ENCODE measurements around the gene KASH5.
A peak's percentile ranks its signal among the peaks of the same experiment; 100 is the strongest.

KASH5 gene

DNA sequence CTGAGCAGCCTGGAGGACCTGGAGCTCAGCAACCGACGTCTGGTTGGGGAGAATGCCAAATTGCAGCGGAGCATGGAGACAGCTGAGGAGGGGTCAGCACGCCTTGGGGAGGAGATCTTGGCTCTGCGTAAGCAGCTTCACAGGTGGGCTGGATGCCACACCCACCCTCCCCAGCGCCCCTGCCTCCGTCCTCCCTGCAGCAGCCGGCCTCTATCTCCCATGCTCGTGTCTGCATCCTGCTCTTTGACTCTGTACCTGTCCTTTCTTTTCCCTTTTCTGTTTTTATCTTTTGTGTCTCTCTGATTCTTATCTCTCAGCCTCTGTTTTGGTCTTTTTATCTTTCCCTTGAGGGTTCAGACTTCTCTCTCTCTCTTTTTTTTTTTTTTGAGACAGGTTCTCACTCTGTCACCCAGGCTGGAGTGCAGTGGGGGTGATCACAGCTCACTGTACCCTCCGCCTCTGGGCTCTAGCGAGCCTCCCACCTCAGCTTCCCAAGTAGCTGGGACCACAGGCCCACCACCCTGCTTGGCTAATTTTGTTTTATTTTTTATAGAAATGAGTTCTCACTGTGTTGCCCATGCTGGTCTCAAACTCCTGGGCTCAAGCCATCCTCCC is 10.1 kb downstream of the KASH5 start:
- peak; percentile 71 for DNase-seq

GRCh38 chr19:49398931-49399330 is 10.9 kb downstream of the KASH5 start:
- no peak for DNase-seq

- DNase-seq = no peak
Observed at GRCh38 chr19:49400029-49400428, 12.0 kb downstream of the KASH5 start.

DNA sequence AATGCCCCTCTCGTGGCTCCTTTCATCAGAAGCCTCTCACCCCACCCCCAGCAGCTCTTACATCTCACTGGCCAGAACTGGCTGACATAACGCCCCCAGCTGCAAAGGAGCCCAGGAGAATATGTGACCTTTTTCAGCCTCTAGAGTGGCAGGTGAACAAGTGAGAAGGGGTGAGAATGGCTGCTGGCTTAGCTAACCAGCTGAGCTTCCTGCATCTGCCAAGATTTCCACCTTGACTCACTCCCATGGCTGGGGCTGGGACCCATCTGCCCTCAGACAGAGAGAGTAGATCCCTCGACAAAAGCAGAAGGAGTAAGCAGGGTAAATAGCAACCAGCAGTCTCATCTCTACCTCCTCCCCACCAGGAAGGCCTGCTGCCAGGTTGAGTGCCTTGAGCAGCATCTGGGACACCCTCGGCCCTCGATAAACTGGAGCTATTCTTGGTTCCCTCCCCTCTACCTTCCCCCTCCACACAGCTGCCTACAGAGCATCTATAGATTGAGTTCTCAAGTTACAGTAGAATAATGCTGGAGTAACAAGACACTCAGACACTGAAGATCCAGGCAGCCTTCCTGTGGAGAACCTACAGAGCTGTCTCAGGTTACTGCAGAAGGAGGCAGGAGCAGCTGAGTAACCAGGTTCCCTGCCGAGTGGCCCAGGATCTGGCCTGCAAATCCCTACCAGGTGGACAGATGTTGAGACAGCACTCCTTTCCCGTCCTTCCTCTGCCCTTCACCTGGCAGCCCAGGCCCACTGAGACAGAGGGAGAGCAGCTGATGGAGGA is 15.5 kb downstream of the KASH5 start:
- DNase-seq = peak; percentile 100

- no peak for DNase-seq
Observed at GRCh38 chr19:49407079-49407478, 19.0 kb downstream of the KASH5 start.

DNA sequence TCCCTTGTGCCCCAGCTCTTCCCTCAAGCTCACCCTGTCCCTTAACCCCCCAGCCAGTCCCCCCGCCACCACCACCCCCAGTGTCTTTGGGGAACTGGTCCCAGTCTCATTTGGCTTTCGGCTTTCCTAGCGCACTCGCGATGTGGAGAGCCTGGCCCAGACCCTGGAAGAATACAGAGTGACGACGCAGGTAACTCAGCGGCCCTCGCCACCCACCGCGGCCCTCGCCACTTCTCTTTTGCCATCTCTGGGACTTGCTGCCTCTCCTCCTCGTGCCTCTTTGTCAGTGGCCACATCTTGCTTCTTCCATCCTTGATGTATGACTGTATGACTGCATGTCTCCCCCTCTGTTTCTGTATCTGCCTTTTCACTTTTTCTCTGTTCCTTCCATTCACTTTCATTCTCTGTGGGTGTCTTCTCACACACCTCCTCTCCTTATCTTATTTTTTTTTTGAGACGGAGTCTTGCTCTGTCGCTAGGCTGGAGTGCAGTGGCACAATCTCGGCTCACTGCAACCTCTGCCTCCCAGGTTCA is 19.5 kb downstream of the KASH5 start:
- DNase-seq = no peak

DNA sequence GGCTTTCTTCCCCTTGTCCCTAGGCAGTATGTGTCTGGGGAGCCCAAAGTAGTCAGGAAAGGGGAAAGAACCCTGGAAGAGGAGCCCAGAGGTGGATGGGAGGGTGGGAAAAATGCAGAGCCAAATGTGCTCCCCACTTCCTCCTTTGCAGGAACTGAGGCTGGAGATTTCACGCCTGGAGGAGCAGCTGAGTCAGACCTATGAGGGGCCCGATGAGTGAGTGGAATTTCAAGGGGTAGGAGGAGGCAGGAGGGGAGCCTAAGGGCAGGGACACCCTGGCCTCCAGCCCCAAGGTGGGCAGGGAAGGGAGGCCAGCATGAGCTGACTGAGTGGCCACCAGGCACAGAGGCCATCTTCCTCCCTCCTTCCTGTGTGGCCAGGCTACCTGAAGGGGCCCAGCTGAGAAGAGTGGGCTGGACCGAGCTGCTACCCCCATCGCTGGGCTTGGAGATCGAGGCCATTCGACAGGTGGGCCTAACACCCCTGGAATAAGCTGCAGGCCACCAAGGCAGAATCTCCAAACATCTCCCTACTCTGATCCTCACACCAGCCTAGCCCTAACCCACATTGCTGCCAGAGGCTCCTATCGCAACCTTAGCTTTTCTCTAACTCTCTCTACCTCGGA is 20.9 kb downstream of the KASH5 start:
- DNase-seq = no peak

DNA sequence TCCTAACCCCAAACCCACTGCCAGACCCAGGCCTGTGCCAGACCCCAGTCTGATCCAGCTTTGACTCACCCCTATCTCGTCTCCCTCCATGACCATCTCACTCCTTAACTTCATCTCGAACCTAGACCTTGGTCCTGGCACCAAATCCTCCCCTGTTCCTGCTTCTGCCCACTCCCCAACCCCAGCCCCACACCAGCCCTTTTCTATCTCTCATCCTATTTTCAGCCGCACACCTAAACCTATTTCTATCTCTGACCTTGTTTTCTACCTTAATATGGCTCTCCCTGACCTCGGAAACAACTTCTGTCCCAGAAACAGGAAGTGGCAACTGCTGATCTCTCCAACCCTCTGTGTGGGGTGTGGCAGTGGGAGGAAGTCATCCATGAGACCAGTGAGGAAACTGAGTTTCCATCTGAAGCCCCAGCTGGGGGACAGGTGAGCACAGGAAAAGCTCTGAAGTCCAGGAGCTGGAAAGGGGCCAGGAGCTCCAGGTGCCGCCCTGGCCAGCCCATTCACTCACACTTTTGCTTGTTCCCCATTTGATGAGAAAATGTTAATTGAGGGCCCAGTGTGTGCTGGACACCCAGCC is 21.5 kb downstream of the KASH5 start:
- no peak for DNase-seq

DNA sequence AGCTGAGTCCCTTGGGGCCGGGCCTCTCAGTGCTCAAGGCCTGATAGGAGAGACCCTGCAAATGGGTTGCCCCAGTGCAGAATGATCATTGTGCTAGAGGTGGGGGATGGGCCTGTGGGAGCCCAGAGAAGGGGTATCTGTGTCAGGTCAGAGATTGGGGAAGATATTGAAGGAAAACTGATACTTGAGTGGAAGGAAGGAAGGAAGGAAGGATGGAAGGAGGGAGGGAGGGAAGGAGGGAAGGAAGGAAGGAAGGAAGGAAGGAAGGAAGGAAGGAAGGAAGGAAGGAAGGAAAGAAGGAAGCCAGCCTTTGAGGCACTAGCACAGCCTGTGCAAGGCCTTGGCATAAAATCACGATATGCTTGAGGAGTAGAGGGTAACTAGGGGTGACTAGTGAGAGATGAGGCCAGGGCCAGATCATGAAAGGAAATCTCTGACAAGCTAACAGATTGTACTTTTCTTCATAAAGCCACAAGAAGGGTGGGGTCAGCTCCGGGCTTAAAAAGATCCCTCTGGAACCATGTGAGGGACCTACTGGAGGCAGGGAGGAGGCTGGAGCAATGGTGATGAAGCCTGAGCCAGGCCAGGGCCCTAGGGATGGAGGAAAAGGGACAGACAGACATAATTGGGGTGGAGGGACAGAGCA is 23.8 kb downstream of the KASH5 start:
- no peak for DNase-seq

DNA sequence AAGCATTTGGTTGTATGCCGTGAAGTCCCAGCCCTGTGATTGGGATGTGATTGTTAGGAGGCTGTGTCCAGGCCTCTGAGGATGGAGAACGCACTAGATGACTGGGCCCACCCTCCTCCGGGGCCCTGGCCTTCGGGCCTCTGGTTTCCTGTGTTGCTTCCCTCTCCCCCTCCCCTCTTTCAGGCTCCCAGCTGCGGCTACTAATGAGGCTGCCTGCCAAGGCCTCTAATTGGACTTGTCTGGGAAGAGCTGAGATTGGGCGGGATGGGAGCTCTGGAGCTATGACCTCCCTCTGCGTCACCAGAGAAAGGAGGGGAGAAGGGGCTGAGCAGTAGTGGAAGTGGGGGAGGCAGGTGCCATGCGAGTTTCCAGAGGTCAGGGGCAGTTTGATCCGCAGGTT is 25.3 kb downstream of the KASH5 start:
- DNase-seq = no peak

DNA sequence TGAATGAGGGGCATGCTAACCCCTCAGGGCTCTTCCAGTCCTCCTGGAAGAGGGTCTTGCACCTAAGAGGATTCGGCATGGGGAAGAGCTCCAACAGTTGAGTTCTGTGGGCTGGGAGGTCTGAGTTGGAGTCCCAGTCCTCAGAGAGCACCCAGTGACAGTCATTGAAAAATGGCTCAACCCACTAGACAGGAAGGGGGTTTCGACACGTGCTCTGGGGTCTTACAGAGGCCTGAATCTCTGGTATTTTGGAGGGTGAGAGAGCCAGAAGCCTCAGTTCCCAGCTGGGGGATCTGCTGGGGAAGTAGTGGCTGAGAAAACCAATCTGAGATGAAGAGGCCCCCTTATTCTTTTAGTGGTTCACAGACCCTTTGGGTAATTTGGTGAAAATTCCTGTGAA is 26.2 kb downstream of the KASH5 start:
- DNase-seq = no peak

- no peak for DNase-seq
Observed at GRCh38 chr19:49415102-49415809, 27.2 kb downstream of the KASH5 start.

DNA sequence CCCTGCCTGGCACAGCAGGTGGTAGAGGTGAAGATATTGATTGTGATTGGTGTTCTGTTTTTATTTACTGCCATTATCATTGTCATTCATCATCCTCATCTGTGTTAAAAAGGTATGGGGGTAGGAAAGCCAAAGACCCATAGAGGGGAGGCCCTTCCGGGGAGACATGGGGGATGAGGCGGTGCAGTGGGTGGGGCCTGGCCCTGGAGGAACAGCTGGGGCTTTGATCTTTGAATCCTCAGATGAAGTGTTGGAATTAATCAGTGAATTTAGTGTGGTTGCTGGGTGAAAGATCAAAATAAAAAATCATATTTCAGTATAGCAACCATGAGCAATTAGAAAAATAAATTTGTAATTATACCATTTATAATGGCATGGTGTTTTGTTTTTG is 27.8 kb downstream of the KASH5 start:
- no peak for DNase-seq

GRCh38 chr19:49417088-49417487 is 29.0 kb downstream of the KASH5 start:
- no peak for DNase-seq

DNA sequence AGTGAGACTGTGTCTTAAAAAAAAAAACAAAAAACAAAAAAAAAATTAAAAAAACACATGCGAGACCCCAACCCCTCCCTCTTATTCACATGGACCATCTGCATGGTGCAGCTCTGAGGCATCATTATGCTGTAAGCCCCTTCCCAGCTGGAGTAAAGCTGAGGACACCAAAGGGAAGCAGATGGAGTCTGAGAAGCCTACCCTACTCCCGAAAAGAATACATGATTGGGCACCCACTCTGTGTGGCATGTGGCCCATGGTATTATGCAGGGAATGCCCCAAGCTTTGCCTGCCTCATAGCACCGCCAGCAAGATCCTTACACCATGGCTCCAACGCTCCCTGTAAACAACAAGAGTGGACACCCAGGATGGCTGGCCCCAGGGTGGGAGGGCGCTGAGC is 30.5 kb downstream of the KASH5 start:
- no peak for DNase-seq

- DNase-seq = no peak
Observed at GRCh38 chr19:49419173-49419572, 31.1 kb downstream of the KASH5 start.

DNA sequence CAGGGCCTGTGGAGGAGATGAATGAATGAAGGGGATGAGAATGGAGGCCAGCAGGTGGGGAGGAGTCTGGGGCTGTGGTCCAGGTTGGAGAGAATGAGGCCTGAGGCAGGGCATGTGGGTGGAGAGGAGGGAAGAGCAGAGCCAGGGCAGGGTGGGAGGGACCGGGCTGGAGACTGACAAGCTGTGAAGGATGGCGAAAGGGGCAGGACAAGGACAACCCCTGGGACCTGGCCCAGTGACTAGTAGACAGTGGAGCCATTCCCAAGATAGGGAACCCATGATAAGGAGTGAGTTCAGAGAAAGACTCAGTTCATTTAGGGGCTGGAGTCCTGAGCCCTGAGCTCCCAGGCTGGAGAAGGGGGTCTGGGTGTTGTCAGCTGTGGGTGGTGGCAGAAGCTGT is 32.2 kb downstream of the KASH5 start:
- no peak for DNase-seq

- no peak for DNase-seq
Observed at GRCh38 chr19:49421039-49421877, 33.2 kb downstream of the KASH5 start.

DNA sequence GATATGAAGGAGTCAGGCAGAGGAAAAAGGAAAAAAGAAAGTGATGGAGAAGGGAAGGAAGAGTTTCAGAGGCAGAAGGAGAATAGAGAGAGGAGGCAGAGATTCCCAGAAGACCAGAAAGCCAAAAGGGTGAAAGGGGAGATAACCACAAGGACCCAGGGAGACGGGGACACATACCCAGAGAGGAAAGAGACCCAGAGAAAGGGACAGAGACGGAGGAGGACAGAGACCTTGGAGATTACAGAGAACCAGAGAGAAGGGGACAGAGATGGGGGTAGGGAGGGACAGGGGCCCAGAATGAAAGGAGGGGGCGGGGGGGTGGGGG is 33.8 kb downstream of the KASH5 start:
- no peak for DNase-seq

GRCh38 chr19:49422407-49423070 is 34.5 kb downstream of the KASH5 start:
- no peak for DNase-seq

Data from NCI-H2171 treated with DMSO at 0.1 percent for 48 hours (cell line).